Esophagus squamous epithelium (tissue), 4 donors: ENCODE data around the gene NCSTN.

Source experiments
- CTCF ChIP-seq, 6 experiments: fragments of 450-650 bp in 4 of 6; fragments of 200-600 bp in 2 of 6; sonication (generic) in 2 of 6; IDR thresholded peaks; one replicate each; pipeline ENCODE4 v1.5.1; 2016 to 2019; ENCODE audit warnings: antibody characterized with exemption in 6 of 6, mild to moderate bottlenecking in 4 of 6, moderate library complexity in 4 of 6
- POLR2A ChIP-seq, 4 donors: fragments of 450-650 bp; IDR thresholded peaks; one replicate each; pipeline ENCODE4 v1.6.1; 2017; ENCODE audit warnings: antibody characterized with exemption in 4 of 4, mild to moderate bottlenecking in 4 of 4, moderate library complexity in 3 of 4

DNA sequence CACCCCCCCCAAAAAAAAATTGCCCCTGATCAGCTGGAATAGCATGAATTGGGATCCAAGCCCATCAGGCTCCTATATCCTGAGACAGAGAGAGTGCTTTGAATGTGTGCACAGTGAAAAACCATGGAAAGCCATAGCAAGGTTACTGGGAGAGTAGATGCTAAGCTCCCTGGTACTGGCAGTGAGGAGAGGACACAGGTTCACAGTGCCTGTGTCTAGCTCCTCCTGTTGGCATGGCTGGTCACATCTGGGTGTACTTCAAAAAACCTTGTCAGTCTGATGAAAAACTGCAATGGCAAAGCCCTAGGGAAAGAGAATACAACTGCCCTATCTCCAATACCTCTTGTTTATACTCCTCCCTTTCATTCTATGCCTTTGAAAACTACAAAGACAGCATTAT, 13.1 kb upstream of the NCSTN start:
- no peak for TF ChIP-seq CTCF (IDR thresholded peaks at IDR 0.05)
- no peak for TF ChIP-seq POLR2A (IDR thresholded peaks at IDR 0.05)
